ENCODE data around the gene ADM2. TPM values are rescaled to one million over a fixed set of nuclear protein-coding genes. Genes with fewer than 3 reads are reported as not detected.
A peak's percentile ranks its signal among the peaks of the same experiment; 100 is the strongest.

The ADM2 gene
- total and polyA plus RNA-seq, 2 of the 13 experiments (the other 11 are each of a cell fraction or from before 2014, with no cell fraction given): 1.2 to 3.0 TPM

- TF ChIP-seq ARID4A (CRISPR knock-in tag; IDR thresholded peaks at IDR 0.05; ENCODE audit: borderline replicate concordance) (peak; percentile 72; the same call in 1 of the 2 replicates), EP300 (IDR thresholded peaks at IDR 0.05; ENCODE audit: low read depth in 2 of 2, low read length in 2 of 2) (0 out of 4 replicates have a peak, but pooled peaks of 1 of the 2 experiments have one; percentile 27), EP300 (CRISPR knock-in tag; IDR thresholded peaks at IDR 0.05; ENCODE audit: borderline replicate concordance) (peak; percentile 78; the same call in 1 of the 2 replicates), ZSCAN12 (CRISPR knock-in tag; IDR thresholded peaks at IDR 0.05) (no peak), ZNF543 (CRISPR knock-in tag; IDR thresholded peaks at IDR 0.05) (peak; percentile 61), NCOR1 (IDR thresholded peaks at IDR 0.05; ENCODE audit: borderline replicate concordance, low read length) (no peak), ZNF609 (CRISPR knock-in tag; IDR thresholded peaks at IDR 0.05; ENCODE audit: borderline replicate concordance) (peak; percentile 32; the same call in 1 of the 2 replicates), ZNF460 (CRISPR knock-in tag; IDR thresholded peaks at IDR 0.05; ENCODE audit: borderline replicate concordance) (no peak), ZNF503 (CRISPR knock-in tag; IDR thresholded peaks at IDR 0.05) (no peak), ZNF501 (CRISPR knock-in tag; IDR thresholded peaks at IDR 0.05) (peak; percentile 44; the same call in 1 of the 2 replicates), GFI1 (CRISPR knock-in tag; IDR thresholded peaks at IDR 0.05; ENCODE audit: borderline replicate concordance) (no peak)
Observed at GRCh38 chr22:50485221-50486131, 4.1 kb downstream of the ADM2 start (continued).

Data from HepG2 (cell line).